CD8-positive, alpha-beta memory T cell (primary cell): ENCODE measurements around the gene PDGFRB. TPM values are rescaled to one million over a fixed set of nuclear protein-coding genes. Genes with fewer than 3 reads are reported as not detected.

Source experiments
- CTCF ChIA-PET: fragments of 350-600 bp; sonication (Branson Sonifier 250); formaldehyde crosslinking; loops from one replicate; lab custom pipeline; 2021; ENCODE audit warnings: antibody characterized with exemption; lab: Charles Lee
- POLR2A ChIA-PET: fragments of 350-600 bp; sonication (Branson Sonifier 250); formaldehyde crosslinking; loops from one replicate; lab custom pipeline; 2021; ENCODE audit warnings: antibody characterized with exemption; lab: Charles Lee
- DNase-seq, 5 donors: peaks; one replicate each; pipeline versions ENCODE4 v3.0.0 to v3.0.0-alpha.2; 2020 to 2022; ENCODE audit warnings: mixed read lengths in 1 of 5
- H3K27ac ChIP-seq: one replicate; pipeline ENCODE4 v1.7.0; 2013; ENCODE audit warnings: low read depth, mild to moderate bottlenecking, low read length, moderate library complexity
- H3K27me3 ChIP-seq: 2 replicates; pipeline ENCODE4 v1.7.0; 2013; ENCODE audit warnings: low read length, mild to moderate bottlenecking; ENCODE audit not compliant: insufficient read depth, poor library complexity, severe bottlenecking
- H3K36me3 ChIP-seq: 2 replicates; pipeline ENCODE4 v1.7.0; 2013; ENCODE audit warnings: mild to moderate bottlenecking, low read length, moderate library complexity; ENCODE audit not compliant: insufficient read depth
- H3K4me1 ChIP-seq: 2 replicates; pipeline ENCODE4 v1.7.0; 2013; ENCODE audit warnings: mild to moderate bottlenecking, low read length, moderate library complexity; ENCODE audit not compliant: insufficient read depth
- H3K4me3 ChIP-seq: 2 replicates; pipeline ENCODE4 v1.7.0; 2013; ENCODE audit warnings: mild to moderate bottlenecking, low read length
- H3K9me3 ChIP-seq: 2 replicates; pipeline ENCODE4 v1.7.0; 2013; ENCODE audit warnings: mild to moderate bottlenecking, low read length
- H3K27ac Mint-ChIP-seq, 8 donors: one replicate each; pipeline ENCODE4 v1.8.0; 2020 to 2021; ENCODE audit warnings: mixed read lengths in 8 of 8, mild to moderate bottlenecking in 6 of 8, inconsistent platforms in 3 of 8, moderate library complexity in 3 of 8
- H3K27me3 Mint-ChIP-seq, 2 donors: one replicate each; pipeline ENCODE4 v1.8.0; 2020 to 2021; ENCODE audit warnings: mixed read lengths in 2 of 2, mild to moderate bottlenecking in 1 of 2, moderate library complexity in 1 of 2
- H3K36me3 Mint-ChIP-seq, 3 donors: one replicate each; pipeline ENCODE4 v1.8.0; 2020 to 2021; ENCODE audit warnings: mixed read lengths in 3 of 3, inconsistent platforms in 1 of 3, mild to moderate bottlenecking in 1 of 3
- H3K4me1 Mint-ChIP-seq, 3 donors: one replicate each; pipeline ENCODE4 v1.8.0; 2020 to 2021; ENCODE audit warnings: mixed read lengths in 3 of 3, inconsistent platforms in 1 of 3, mild to moderate bottlenecking in 1 of 3
- H3K4me3 Mint-ChIP-seq, 7 donors: one replicate each; pipeline ENCODE4 v1.8.0; 2020 to 2021; ENCODE audit warnings: mixed read lengths in 7 of 7, mild to moderate bottlenecking in 6 of 7, moderate library complexity in 4 of 7, inconsistent platforms in 2 of 7
- H3K9me3 Mint-ChIP-seq, 5 donors: one replicate each; pipeline ENCODE4 v1.8.0; 2020 to 2022; ENCODE audit warnings: mixed read lengths in 5 of 5, mild to moderate bottlenecking in 3 of 5, moderate library complexity in 2 of 5, inconsistent platforms in 1 of 5
- polyA plus RNA-seq: library from polyadenylated mRNA; unstranded; fragments of 300-500 nt; fragmentation: Illumina TruSeq; gene quantifications from one replicate; pipeline ENCODE4 v1.2.3, GENCODE V29; 2021
- total RNA-seq, 2 experiments: library from RNA; stranded (reverse); gene quantifications; one replicate each; pipeline ENCODE4 v1.2.3, GENCODE V29; 2021

The PDGFRB gene
- total and polyA plus RNA-seq, 3 experiments from 2014 or later = 0.66 to 2.0 (median 0.81) TPM

GRCh38 chr5:150134198-150134588, 21.5 kb downstream of the PDGFRB start:
- no peak overlapping the region for H3K4me3 ChIP-seq
- Mint-ChIP-seq H3K27me3 (peaks cover 10 to 17% of the 10 kb centered on the region in 2 donors), H3K4me3 (no peak overlapping the region), H3K9me3 (no peaks in the 10 kb centered on the region), H3K4me1 (peaks cover 4 to 8% (median 6%) of the 10 kb centered on the region in 3 donors), H3K36me3 (no peaks in the 10 kb centered on the region), H3K27ac (no peak overlapping the region)
- ChIA-PET POLR2A (no interaction called here), CTCF (no interaction called here)
- H3K27ac ChIP-seq = no peak overlapping the region
- H3K4me1 ChIP-seq = no peaks in the 10 kb centered on the region
- no peaks in the 10 kb centered on the region for H3K27me3 ChIP-seq
- no peaks in the 10 kb centered on the region for H3K9me3 ChIP-seq
- H3K36me3 ChIP-seq = no peaks in the 10 kb centered on the region
- DNase-seq = no peak

- H3K36me3 ChIP-seq = no peaks in the 10 kb centered on the region
- Mint-ChIP-seq H3K36me3 (no peaks in the 10 kb centered on the region), H3K4me3 (no peak overlapping the region), H3K27me3 (peaks cover 10 to 16% of the 10 kb centered on the region in 2 donors), H3K4me1 (peaks cover 4 to 8% (median 6%) of the 10 kb centered on the region in 3 donors), H3K9me3 (no peaks in the 10 kb centered on the region), H3K27ac (no peak overlapping the region)
- no peak overlapping the region for H3K4me3 ChIP-seq
- H3K9me3 ChIP-seq = no peaks in the 10 kb centered on the region
- ChIA-PET CTCF (no interaction called here), POLR2A (no interaction called here)
- no peaks in the 10 kb centered on the region for H3K27me3 ChIP-seq
- no peak for DNase-seq
- no peak overlapping the region for H3K27ac ChIP-seq
- no peaks in the 10 kb centered on the region for H3K4me1 ChIP-seq
Measured at GRCh38 chr5:150133581-150134197, 22.0 kb downstream of the PDGFRB start.

- H3K36me3 Mint-ChIP-seq = no peaks in the 10 kb centered on the region
- H3K27me3 ChIP-seq = no peaks in the 10 kb centered on the region
- no peak for DNase-seq
- H3K36me3 ChIP-seq = no peaks in the 10 kb centered on the region
- peaks cover 9 to 15% of the 10 kb centered on the region in 2 donors for H3K27me3 Mint-ChIP-seq
- no peak overlapping the region for H3K4me3 Mint-ChIP-seq
- H3K9me3 Mint-ChIP-seq = no peaks in the 10 kb centered on the region
- no peak overlapping the region for H3K27ac ChIP-seq
- no peaks in the 10 kb centered on the region for H3K9me3 ChIP-seq
- no peak overlapping the region for H3K27ac Mint-ChIP-seq
- peaks cover 4 to 8% (median 6%) of the 10 kb centered on the region in 3 donors for H3K4me1 Mint-ChIP-seq
- no peak overlapping the region for H3K4me3 ChIP-seq
- CTCF ChIA-PET = no interaction called here
- POLR2A ChIA-PET = no interaction called here
- no peaks in the 10 kb centered on the region for H3K4me1 ChIP-seq
Measured at GRCh38 chr5:150132740-150133139, 22.9 kb downstream of the PDGFRB start.

GRCh38 chr5:150131978-150132694, 23.5 kb downstream of the PDGFRB start:
- ChIA-PET CTCF (no interaction called here), POLR2A (no interaction called here)
- H3K9me3 ChIP-seq = no peaks in the 10 kb centered on the region
- no peaks in the 10 kb centered on the region for H3K36me3 Mint-ChIP-seq
- H3K4me3 ChIP-seq = no peak overlapping the region
- peaks cover 7 to 13% of the 10 kb centered on the region in 2 donors for H3K27me3 Mint-ChIP-seq
- H3K36me3 ChIP-seq = no peaks in the 10 kb centered on the region
- DNase-seq = no peak
- peaks cover 4 to 8% (median 6%) of the 10 kb centered on the region in 3 donors for H3K4me1 Mint-ChIP-seq
- no peaks in the 10 kb centered on the region for H3K4me1 ChIP-seq
- no peaks in the 10 kb centered on the region for H3K9me3 Mint-ChIP-seq
- no peak overlapping the region for H3K27ac Mint-ChIP-seq
- H3K27ac ChIP-seq = no peak overlapping the region
- no peaks in the 10 kb centered on the region for H3K27me3 ChIP-seq
- no peak overlapping the region for H3K4me3 Mint-ChIP-seq

GRCh38 chr5:150131461-150131860, 24.2 kb downstream of the PDGFRB start:
- Histone ChIP-seq H3K4me3 (no peak overlapping the region), H3K4me1 (no peaks in the 10 kb centered on the region), H3K9me3 (no peaks in the 10 kb centered on the region), H3K27ac (no peak overlapping the region), H3K27me3 (no peaks in the 10 kb centered on the region), H3K36me3 (no peaks in the 10 kb centered on the region)
- H3K36me3 Mint-ChIP-seq = no peaks in the 10 kb centered on the region
- H3K27me3 Mint-ChIP-seq = peaks cover 4 to 13% of the 10 kb centered on the region in 2 donors
- peaks cover 4 to 8% (median 6%) of the 10 kb centered on the region in 3 donors for H3K4me1 Mint-ChIP-seq
- ChIA-PET CTCF (no interaction called here), POLR2A (no interaction called here)
- no peaks in the 10 kb centered on the region for H3K9me3 Mint-ChIP-seq
- no peak overlapping the region for H3K27ac Mint-ChIP-seq
- no peak overlapping the region for H3K4me3 Mint-ChIP-seq
- no peak for DNase-seq

- Histone ChIP-seq H3K27ac (no peak overlapping the region), H3K4me3 (no peak overlapping the region), H3K9me3 (no peaks in the 10 kb centered on the region), H3K4me1 (no peaks in the 10 kb centered on the region), H3K36me3 (no peaks in the 10 kb centered on the region), H3K27me3 (no peaks in the 10 kb centered on the region)
- Mint-ChIP-seq H3K4me1 (peaks cover 4 to 8% (median 6%) of the 10 kb centered on the region in 3 donors), H3K9me3 (no peaks in the 10 kb centered on the region), H3K36me3 (no peaks in the 10 kb centered on the region), H3K27me3 (peaks cover 4 to 13% of the 10 kb centered on the region in 2 donors), H3K4me3 (no peak overlapping the region), H3K27ac (no peak overlapping the region)
- CTCF ChIA-PET = interaction anchor here (1.2 kb wide), 1 partner anchor 8 kb away, joined by 3 read pairs; no protein-coding TSS in a partner anchor
- no peak for DNase-seq
- POLR2A ChIA-PET = no interaction called here
Measured at GRCh38 chr5:150130493-150130922, 25.1 kb downstream of the PDGFRB start.

GRCh38 chr5:150129813-150130492, 25.7 kb downstream of the PDGFRB start:
- Mint-ChIP-seq H3K9me3 (no peaks in the 10 kb centered on the region), H3K27me3 (peaks cover 1 to 7% of the 10 kb centered on the region in 2 donors), H3K4me1 (peaks cover 4 to 8% (median 6%) of the 10 kb centered on the region in 3 donors), H3K36me3 (no peaks in the 10 kb centered on the region), H3K27ac (no peak overlapping the region), H3K4me3 (no peak overlapping the region)
- H3K4me1 ChIP-seq = no peaks in the 10 kb centered on the region
- ChIA-PET CTCF (interaction anchor here (1.2 kb wide), 1 partner anchor 8 kb away, joined by 3 read pairs; no protein-coding TSS in a partner anchor), POLR2A (no interaction called here)
- H3K27me3 ChIP-seq = no peaks in the 10 kb centered on the region
- H3K36me3 ChIP-seq = no peaks in the 10 kb centered on the region
- no peak overlapping the region for H3K4me3 ChIP-seq
- H3K9me3 ChIP-seq = no peaks in the 10 kb centered on the region
- H3K27ac ChIP-seq = no peak overlapping the region
- DNase-seq = peak in 4 of 5 donors; percentile 7 to 24 (median 16)

- H3K9me3 Mint-ChIP-seq = no peaks in the 10 kb centered on the region
Measured at GRCh38 chr5:150129454-150129812, 26.2 kb downstream of the PDGFRB start.

More at GRCh38 chr5:150129454-150129812, 26.2 kb downstream of the PDGFRB start:
- no peak overlapping the region for H3K4me3 ChIP-seq
- no peaks in the 10 kb centered on the region for H3K27me3 ChIP-seq
- no peaks in the 10 kb centered on the region for H3K36me3 ChIP-seq
- no peak for DNase-seq
- no peak overlapping the region for H3K27ac ChIP-seq
- POLR2A ChIA-PET = no interaction called here
- H3K4me1 ChIP-seq = no peaks in the 10 kb centered on the region
- H3K9me3 ChIP-seq = no peaks in the 10 kb centered on the region
- CTCF ChIA-PET = interaction anchor here (1.2 kb wide), 1 partner anchor 9 kb away, joined by 3 read pairs; no protein-coding TSS in a partner anchor
- no peak overlapping the region for H3K27ac Mint-ChIP-seq
- no peaks in the 10 kb centered on the region for H3K36me3 Mint-ChIP-seq
- H3K27me3 Mint-ChIP-seq = peaks cover 1 to 5% of the 10 kb centered on the region in 2 donors
- no peak overlapping the region for H3K4me3 Mint-ChIP-seq
- H3K4me1 Mint-ChIP-seq = peaks cover 4 to 8% (median 6%) of the 10 kb centered on the region in 3 donors
